HEK293 (cell line): Measurements from ENCODE around the gene UBE2G2.

ENCODE experiments used
- CTCF ChIP-seq: fragments of 450-650 bp; formaldehyde crosslinking; IDR thresholded peaks from 2 replicates; pipeline ENCODE4 v1.5.1; 2016; ENCODE audit warnings: missing biosample characterization, missing genetic modification characterization
- ELK4 ChIP-seq: IDR thresholded peaks from 2 replicates; pipeline ENCODE4 v1.6.1; 2011; ENCODE audit warnings: mild to moderate bottlenecking, low read depth, low read length, borderline replicate concordance
- KLF1 ChIP-seq: fragments of 450-650 bp; formaldehyde crosslinking; IDR thresholded peaks from 2 replicates; pipeline ENCODE4 v1.5.1; 2016; ENCODE audit warnings: missing biosample characterization, missing genetic modification characterization
- KLF7 ChIP-seq: fragments of 450-650 bp; formaldehyde crosslinking; IDR thresholded peaks from 2 replicates; pipeline ENCODE4 v1.5.1; 2016; ENCODE audit warnings: missing biosample characterization, missing genetic modification characterization, borderline replicate concordance
- PRDM10 ChIP-seq: fragments of 450-650 bp; formaldehyde crosslinking; IDR thresholded peaks from 2 replicates; pipeline ENCODE4 v1.5.1; 2016; ENCODE audit warnings: missing biosample characterization, missing genetic modification characterization
- PRDM2 ChIP-seq: fragments of 450-650 bp; formaldehyde crosslinking; IDR thresholded peaks from 2 replicates; pipeline ENCODE4 v1.5.1; 2016; ENCODE audit warnings: missing biosample characterization, missing genetic modification characterization, borderline replicate concordance
- YY1 ChIP-seq: fragments of 450-650 bp; formaldehyde crosslinking; IDR thresholded peaks from 2 replicates; pipeline ENCODE4 v1.5.1; 2018; ENCODE audit warnings: missing biosample characterization, missing genetic modification characterization
- ZBTB44 ChIP-seq: fragments of 450-650 bp; IDR thresholded peaks from 2 replicates; pipeline ENCODE4 v1.5.1; 2018; ENCODE audit warnings: missing biosample characterization, mild to moderate bottlenecking, missing genetic modification characterization
- ZBTB48 ChIP-seq: fragments of 450-650 bp; formaldehyde crosslinking; IDR thresholded peaks from 2 replicates; pipeline ENCODE4 v1.5.1; 2016; ENCODE audit warnings: missing biosample characterization, missing genetic modification characterization
- ZNF140 ChIP-seq: fragments of 450-650 bp; formaldehyde crosslinking; IDR thresholded peaks from 2 replicates; pipeline ENCODE4 v1.5.1; 2016; ENCODE audit warnings: missing biosample characterization, missing genetic modification characterization
- ZNF24 ChIP-seq: fragments of 450-650 bp; formaldehyde crosslinking; IDR thresholded peaks from 2 replicates; pipeline ENCODE4 v1.5.1; 2016; ENCODE audit warnings: missing biosample characterization, missing genetic modification characterization
- ZNF274 ChIP-seq, 2 experiments: fragments of 200-500 bp in 1 of 2; fragments of 450-650 bp in 1 of 2; sonication (Bioruptor generic) in 1 of 2; formaldehyde crosslinking in 1 of 2; IDR thresholded peaks; 2 replicates each; pipeline versions ENCODE4 v1.5.1 to v1.6.1; 2014 to 2016; ENCODE audit warnings: borderline replicate concordance in 1 of 2, inconsistent platforms in 1 of 2, low read length in 1 of 2, missing biosample characterization in 1 of 2, missing genetic modification characterization in 1 of 2
- ZNF701 ChIP-seq: fragments of 450-650 bp; formaldehyde crosslinking; IDR thresholded peaks from 2 replicates; pipeline ENCODE4 v1.5.1; 2016; ENCODE audit warnings: missing biosample characterization, missing genetic modification characterization
- ZSCAN5A ChIP-seq: fragments of 450-650 bp; formaldehyde crosslinking; IDR thresholded peaks from 2 replicates; pipeline ENCODE4 v1.5.1; 2016; ENCODE audit warnings: missing biosample characterization, missing genetic modification characterization

GRCh38 chr21:44737706-44738354 lies 63.8 kb downstream of the UBE2G2 start:
- no peak for TF ChIP-seq CTCF (tag by site-specific recombination)
- TF ChIP-seq ZBTB44 (tag by site-specific recombination) = no peak
- no peak for TF ChIP-seq ZNF24
- no peak for TF ChIP-seq YY1 (tag by site-specific recombination)
- TF ChIP-seq ELK4 = no peak
- TF ChIP-seq ZBTB48 (tag by site-specific recombination) = no peak
- TF ChIP-seq PRDM10 = no peak
- TF ChIP-seq ZSCAN5A (tag by site-specific recombination) = no peak
- TF ChIP-seq ZNF701 (tag by site-specific recombination) = no peak
- no peak for TF ChIP-seq KLF1
- TF ChIP-seq ZNF274 (IDR thresholded peaks at IDR 0.05; ENCODE audit: low read length) = no peak
- no peak for TF ChIP-seq ZNF274 (tag by site-specific recombination; IDR thresholded peaks at IDR 0.05; ENCODE audit: borderline replicate concordance)
- TF ChIP-seq ZNF140 (tag by site-specific recombination) = no peak
- peak; percentile 26; the same call in 1 of the 2 replicates for TF ChIP-seq KLF7 (tag by site-specific recombination)
- TF ChIP-seq PRDM2 = no peak
